Measurements from ENCODE around the gene TENM4.

DNA sequence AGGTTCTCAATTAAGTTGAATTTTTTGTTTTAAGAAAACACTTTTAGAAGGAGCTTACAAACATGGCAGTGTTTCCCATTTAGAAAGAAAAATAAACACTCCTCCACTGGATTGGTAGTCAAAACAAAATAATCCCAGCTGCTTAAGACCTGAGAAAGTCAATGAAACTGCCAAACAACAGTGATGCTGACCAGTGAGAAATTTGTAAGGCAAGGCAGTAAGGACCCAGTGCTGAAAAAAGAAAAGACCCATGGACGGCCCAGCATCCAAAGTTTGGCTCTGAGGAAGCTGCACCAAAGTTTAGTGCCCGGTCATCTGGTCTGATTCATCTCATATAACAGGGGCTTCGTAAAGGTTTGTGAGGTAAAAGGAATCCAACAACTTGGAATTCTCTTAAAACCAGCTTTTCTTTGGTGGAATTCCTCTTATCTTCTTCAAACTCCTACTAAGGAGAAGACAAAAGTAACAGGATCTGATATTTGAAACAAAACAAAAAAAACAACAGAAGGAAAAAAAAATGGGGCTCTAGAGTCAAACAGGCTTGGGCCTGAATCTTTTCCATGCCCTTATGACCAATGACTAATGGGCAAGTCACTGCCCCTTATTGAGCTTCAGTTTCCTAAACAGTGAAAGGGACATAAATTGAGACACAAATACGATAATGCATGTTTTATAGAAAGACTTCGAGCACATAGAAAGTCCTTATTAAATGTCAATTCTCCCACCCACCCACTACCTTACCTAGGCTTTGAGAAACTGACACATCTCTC is 483.2 kb downstream of the TENM4 start:
- TF ChIP-seq, protein P1, sequence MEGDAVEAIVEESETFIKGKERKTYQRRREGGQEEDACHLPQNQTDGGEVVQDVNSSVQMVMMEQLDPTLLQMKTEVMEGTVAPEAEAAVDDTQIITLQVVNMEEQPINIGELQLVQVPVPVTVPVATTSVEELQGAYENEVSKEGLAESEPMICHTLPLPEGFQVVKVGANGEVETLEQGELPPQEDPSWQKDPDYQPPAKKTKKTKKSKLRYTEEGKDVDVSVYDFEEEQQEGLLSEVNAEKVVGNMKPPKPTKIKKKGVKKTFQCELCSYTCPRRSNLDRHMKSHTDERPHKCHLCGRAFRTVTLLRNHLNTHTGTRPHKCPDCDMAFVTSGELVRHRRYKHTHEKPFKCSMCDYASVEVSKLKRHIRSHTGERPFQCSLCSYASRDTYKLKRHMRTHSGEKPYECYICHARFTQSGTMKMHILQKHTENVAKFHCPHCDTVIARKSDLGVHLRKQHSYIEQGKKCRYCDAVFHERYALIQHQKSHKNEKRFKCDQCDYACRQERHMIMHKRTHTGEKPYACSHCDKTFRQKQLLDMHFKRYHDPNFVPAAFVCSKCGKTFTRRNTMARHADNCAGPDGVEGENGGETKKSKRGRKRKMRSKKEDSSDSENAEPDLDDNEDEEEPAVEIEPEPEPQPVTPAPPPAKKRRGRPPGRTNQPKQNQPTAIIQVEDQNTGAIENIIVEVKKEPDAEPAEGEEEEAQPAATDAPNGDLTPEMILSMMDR (tag by site-specific recombination; IDR thresholded peaks at IDR 0.05): no peak
- TF ChIP-seq ZNF548 (tag by site-specific recombination; IDR thresholded peaks at IDR 0.05): no peak
- TF ChIP-seq, protein P2, sequence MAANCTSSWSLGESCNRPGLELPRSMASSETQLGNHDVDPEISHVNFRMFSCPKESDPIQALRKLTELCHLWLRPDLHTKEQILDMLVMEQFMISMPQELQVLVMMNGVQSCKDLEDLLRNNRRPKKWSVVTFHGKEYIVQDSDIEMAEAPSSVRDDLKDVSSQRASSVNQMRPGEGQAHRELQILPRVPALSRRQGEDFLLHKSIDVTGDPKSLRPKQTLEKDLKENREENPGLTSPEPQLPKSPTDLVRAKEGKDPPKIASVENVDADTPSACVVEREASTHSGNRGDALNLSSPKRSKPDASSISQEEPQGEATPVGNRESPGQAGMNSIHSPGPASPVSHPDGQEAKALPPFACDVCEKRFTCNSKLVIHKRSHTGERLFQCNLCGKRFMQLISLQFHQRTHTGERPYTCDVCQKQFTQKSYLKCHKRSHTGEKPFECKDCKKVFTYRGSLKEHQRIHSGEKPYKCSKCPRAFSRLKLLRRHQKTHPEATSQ (tag by site-specific recombination; IDR thresholded peaks at IDR 0.05): no peak
